D721Med (cell line): ENCODE results near the gene TACR1.
"Not testable (repeated sequence)": the region's sequence is repeated elsewhere in the genome, so short reads cannot be mapped to it uniquely, and the experiment has no call there.

ENCODE experiments used
- DNase-seq: peaks from one replicate; pipeline ENCODE4 v3.0.0; 2011; ENCODE audit warnings: low spot score; ENCODE audit not compliant: insufficient read length
- FAIRE-seq: peaks from 2 replicates; lab custom pipeline; 2011; peaks lifted over from hg19 to GRCh38; lab: Jason Lieb, UNC
- CTCF ChIP-seq: IDR thresholded peaks from 2 replicates; pipeline ENCODE4 v1.5.1; 2012; ENCODE audit warnings: mild to moderate bottlenecking, control low read depth; ENCODE audit not compliant: insufficient read depth; ENCODE audit errors: missing control alignments

Gene TACR1

GRCh38 chr2:75162897-75163296 lies 36.4 kb downstream of the TACR1 start:
- no peak for DNase-seq
- no peak for TF ChIP-seq CTCF
- no peak for FAIRE-seq

- FAIRE-seq: no peak
- DNase-seq: no peak
- no peak for TF ChIP-seq CTCF
Observed at GRCh38 chr2:75162259-75162658, 37.1 kb downstream of the TACR1 start.

- TF ChIP-seq CTCF: peak; percentile 12
- DNase-seq: no peak
Observed at GRCh38 chr2:75157435-75157834, 41.9 kb downstream of the TACR1 start.

GRCh38 chr2:75155115-75155514 lies 44.2 kb downstream of the TACR1 start:
- TF ChIP-seq CTCF: no peak
- FAIRE-seq (no peak), DNase-seq (no peak)

More at GRCh38 chr2:75157435-75157834, 41.9 kb downstream of the TACR1 start:
- FAIRE-seq: no peak

GRCh38 chr2:75153221-75153620 lies 46.1 kb downstream of the TACR1 start:
- FAIRE-seq (no peak), DNase-seq (no peak)

GRCh38 chr2:75152243-75152642 lies 47.1 kb downstream of the TACR1 start:
- DNase-seq, FAIRE-seq: not testable (repeated sequence)

More at GRCh38 chr2:75153221-75153620, 46.1 kb downstream of the TACR1 start:
- TF ChIP-seq CTCF: no peak

- FAIRE-seq, DNase-seq: not testable (repeated sequence)
Observed at GRCh38 chr2:75147884-75148283, 51.4 kb downstream of the TACR1 start.

- DNase-seq (no peak), FAIRE-seq (no peak)
- no peak for TF ChIP-seq CTCF
Observed at GRCh38 chr2:75146606-75147332, 52.6 kb downstream of the TACR1 start.

GRCh38 chr2:75146221-75146605 lies 53.1 kb downstream of the TACR1 start:
- not testable (repeated sequence) for DNase-seq, FAIRE-seq
